BJ (cell line): ENCODE results near the gene IMPA2. TPM values are rescaled to one million over a fixed set of nuclear protein-coding genes. Genes with fewer than 3 reads are reported as not detected.
A peak's percentile ranks its signal among the peaks of the same experiment; 100 is the strongest.

ENCODE experiments used
- CTCF ChIA-PET: fragments of 350-600 bp; formaldehyde crosslinking; extraction: SDS; loops from one replicate; lab custom pipeline; 2021; ENCODE audit warnings: antibody characterized with exemption, inconsistent platforms; lab: Yijun Ruan, JAX
- POLR2A ChIA-PET: fragments of 300-600 bp; sonication (Branson Sonifier 250); formaldehyde crosslinking; extraction: SDS; loops from one replicate; lab custom pipeline; 2021; ENCODE audit warnings: antibody characterized with exemption; lab: Charles Lee
- DNase-seq: peaks from one replicate; pipeline ENCODE4 v3.0.0-alpha.2; 2011; ENCODE audit warnings: low read depth
- H3K27me3 ChIP-seq: 2 replicates; pipeline ENCODE4 v1.6.0; 2011; ENCODE audit warnings: low read length; ENCODE audit not compliant: control insufficient read depth, insufficient read depth
- H3K36me3 ChIP-seq: 2 replicates; pipeline ENCODE4 v1.5.1; 2011; ENCODE audit warnings: low read length; ENCODE audit not compliant: control insufficient read depth, insufficient read depth
- H3K4me3 ChIP-seq: 2 replicates; pipeline ENCODE4 v1.5.1; 2011; ENCODE audit warnings: low read depth, mild to moderate bottlenecking, control low read depth, low read length
- polyA plus RNA-seq: library from polyadenylated mRNA; depleted of rRNA; stranded (reverse); fragments of >200 nt; gene quantifications from 2 replicates; pipeline ENCODE4 v1.2.3, GENCODE V29; 2011
- TF ChIP-seq, protein P1 (sequence below): IDR thresholded peaks from 2 replicates; pipeline ENCODE4 v1.5.1; 2011; ENCODE audit warnings: low read depth, mild to moderate bottlenecking, control low read depth, inconsistent platforms, low read length, moderate library complexity; ENCODE audit not compliant: insufficient read depth

The IMPA2 gene
- polyA plus RNA-seq, 1 experiment, result 22.8 TPM

- POLR2A ChIA-PET, result no interaction called here
- TF ChIP-seq, protein P1, sequence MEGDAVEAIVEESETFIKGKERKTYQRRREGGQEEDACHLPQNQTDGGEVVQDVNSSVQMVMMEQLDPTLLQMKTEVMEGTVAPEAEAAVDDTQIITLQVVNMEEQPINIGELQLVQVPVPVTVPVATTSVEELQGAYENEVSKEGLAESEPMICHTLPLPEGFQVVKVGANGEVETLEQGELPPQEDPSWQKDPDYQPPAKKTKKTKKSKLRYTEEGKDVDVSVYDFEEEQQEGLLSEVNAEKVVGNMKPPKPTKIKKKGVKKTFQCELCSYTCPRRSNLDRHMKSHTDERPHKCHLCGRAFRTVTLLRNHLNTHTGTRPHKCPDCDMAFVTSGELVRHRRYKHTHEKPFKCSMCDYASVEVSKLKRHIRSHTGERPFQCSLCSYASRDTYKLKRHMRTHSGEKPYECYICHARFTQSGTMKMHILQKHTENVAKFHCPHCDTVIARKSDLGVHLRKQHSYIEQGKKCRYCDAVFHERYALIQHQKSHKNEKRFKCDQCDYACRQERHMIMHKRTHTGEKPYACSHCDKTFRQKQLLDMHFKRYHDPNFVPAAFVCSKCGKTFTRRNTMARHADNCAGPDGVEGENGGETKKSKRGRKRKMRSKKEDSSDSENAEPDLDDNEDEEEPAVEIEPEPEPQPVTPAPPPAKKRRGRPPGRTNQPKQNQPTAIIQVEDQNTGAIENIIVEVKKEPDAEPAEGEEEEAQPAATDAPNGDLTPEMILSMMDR, result no peak
- peak; percentile 34 for DNase-seq
- Histone ChIP-seq H3K27me3 (no peaks in the 10 kb centered on the region; the same call in 1 of the 2 replicates), H3K4me3 (no peak overlapping the region), H3K36me3 (peaks cover 3% of the 10 kb centered on the region)
- CTCF ChIA-PET, result interaction anchor here (0.8 to 1.1 kb wide), 3 partner anchors 16 to 300 kb away, joined by 3 to 5 read pairs (median 5); no protein-coding TSS in a partner anchor
These were observed 51.7 kb downstream of the IMPA2 start for GRCh38 chr18:12032786-12033642.

DNA sequence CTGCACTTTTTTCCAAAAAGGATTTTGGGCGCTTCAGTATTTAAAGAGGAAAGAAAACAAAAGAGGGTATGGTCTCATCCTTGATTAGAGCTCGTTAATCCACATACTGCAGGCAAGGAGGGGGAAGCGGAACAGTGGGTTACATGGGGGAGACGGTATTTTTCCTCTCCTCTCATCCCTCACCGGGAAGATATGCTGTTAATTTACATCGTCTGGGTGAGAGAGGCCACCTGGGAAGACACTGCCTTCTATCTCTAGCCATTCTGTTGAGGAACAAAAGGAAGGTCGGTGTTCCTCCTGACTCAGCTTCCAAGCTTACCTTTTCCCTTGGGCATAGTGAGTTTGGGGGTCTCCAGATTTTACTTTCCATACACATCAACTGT, 52.3 kb downstream of the IMPA2 start:
- POLR2A ChIA-PET, result no interaction called here
- H3K27me3 ChIP-seq, result no peaks in the 10 kb centered on the region; the same call in 1 of the 2 replicates
- DNase-seq, result no peak

DNA sequence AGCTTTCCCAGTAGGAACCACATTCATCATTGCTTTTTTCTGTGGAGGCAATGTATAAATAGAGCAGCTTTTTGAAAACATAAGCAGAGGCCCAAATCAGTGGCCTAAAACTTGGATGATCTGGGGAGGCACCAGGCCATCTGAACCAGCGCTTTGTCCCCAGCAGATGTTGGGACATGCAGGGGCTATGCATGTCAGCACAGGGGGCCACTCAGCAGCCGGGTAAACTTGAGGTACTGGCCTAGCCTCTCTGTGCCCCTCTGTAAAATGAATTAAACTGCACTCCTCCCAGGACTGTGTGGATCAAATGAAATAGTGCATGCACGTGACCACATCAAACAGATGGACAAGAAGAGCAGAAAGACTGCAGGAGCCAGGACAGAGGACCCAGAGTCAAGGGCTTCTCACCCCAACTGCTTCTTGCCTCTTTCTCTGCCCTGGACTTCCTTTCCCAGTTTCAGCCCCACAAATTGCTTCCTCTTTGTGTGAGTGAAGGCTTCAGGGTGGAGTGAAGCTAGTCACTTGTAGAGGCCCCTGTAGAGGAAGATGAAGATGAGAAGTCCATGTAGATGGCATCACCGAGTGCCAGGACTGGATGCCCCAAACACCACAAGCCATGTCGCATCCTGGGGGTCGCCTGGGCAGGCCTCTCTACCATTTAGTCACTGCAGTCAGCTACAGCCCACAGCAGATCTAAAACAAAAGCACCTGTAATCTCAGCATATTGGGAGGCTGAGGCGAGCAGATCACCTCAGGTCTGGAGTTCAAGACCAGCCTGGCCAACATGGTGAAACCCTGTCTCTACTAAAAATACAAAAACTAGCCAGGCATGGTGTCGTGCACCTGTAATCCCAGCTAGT, 53.2 kb downstream of the IMPA2 start:
- TF ChIP-seq, protein P1, result no peak
- H3K36me3 ChIP-seq, result peaks cover 1% of the 10 kb centered on the region
- ChIA-PET CTCF (interaction anchor here (0.8 to 1.6 kb wide), 4 partner anchors 15 to 301 kb away, joined by 3 to 5 read pairs (median 3); no protein-coding TSS in a partner anchor), POLR2A (no interaction called here)
- H3K27me3 ChIP-seq, result no peaks in the 10 kb centered on the region; the same call in 1 of the 2 replicates
- DNase-seq, result no peak
- no peak overlapping the region for H3K4me3 ChIP-seq

More for the DNA sequence above, 52.3 kb downstream of the IMPA2 start:
- TF ChIP-seq, protein P1, result no peak
- Histone ChIP-seq H3K36me3 (peaks cover 1% of the 10 kb centered on the region), H3K4me3 (no peak overlapping the region)
- CTCF ChIA-PET, result interaction anchor here (0.8 to 1.6 kb wide), 3 partner anchors 16 to 300 kb away, joined by 3 to 5 read pairs (median 3); no protein-coding TSS in a partner anchor

- ChIA-PET CTCF (interaction anchor here (0.8 to 1.5 kb wide), 3 partner anchors 40 to 303 kb away, joined by 3 to 4 read pairs (median 4); no protein-coding TSS in a partner anchor), POLR2A (no interaction called here)
- no peak for DNase-seq
These were observed 54.2 kb downstream of the IMPA2 start for GRCh38 chr18:12035481-12035880.

More at GRCh38 chr18:12035481-12035880, 54.2 kb downstream of the IMPA2 start:
- TF ChIP-seq, protein P1, result no peak
- H3K27me3 ChIP-seq, result no peaks in the 10 kb centered on the region; the same call in 1 of the 2 replicates
- H3K36me3 ChIP-seq, result no peaks in the 10 kb centered on the region
- H3K4me3 ChIP-seq, result no peak overlapping the region
